SK-N-SH (cell line): ENCODE measurements around the gene KRT2. TPM values are rescaled to one million over a fixed set of nuclear protein-coding genes. Genes with fewer than 3 reads are reported as not detected.

Experiments used
- CTCF ChIA-PET: fragments of 300-600, 350-600 bp; formaldehyde crosslinking; extraction: SDS; loops from one replicate; lab custom pipeline; 2021; lab: Yijun Ruan, JAX
- POLR2A ChIA-PET: fragments of 350-600 bp; sonication (Branson Sonifier 250); formaldehyde crosslinking; extraction: SDS; loops from one replicate; lab custom pipeline; 2020; ENCODE audit warnings: antibody characterized with exemption, inconsistent platforms; lab: Yijun Ruan, JAX
- DNase-seq: peaks from one replicate; pipeline ENCODE4 v3.0.0; 2012
- H2AFZ ChIP-seq: fragments of 200-600 bp; sonication (generic); 2 replicates; pipeline ENCODE4 v1.8.1; 2016; ENCODE audit warnings: antibody characterized with exemption, mild to moderate bottlenecking, low read depth
- H3F3A ChIP-seq: fragments of 200-600 bp; sonication (generic); replicated peaks from 2 replicates; pipeline ENCODE3; 2016; ENCODE audit warnings: antibody characterized with exemption, mild to moderate bottlenecking; ENCODE audit not compliant: insufficient read depth
- H3K27ac ChIP-seq, 2 experiments: fragments of 200-500 bp in 1 of 2; fragments of 200-600 bp in 1 of 2; sonication (Bioruptor generic) in 1 of 2; sonication (generic), shearing (Covaris generic) in 1 of 2; 2 replicates each; pipeline versions ENCODE4 v1.5.1 to v1.6.1; 2014 to 2016; ENCODE audit warnings: low read depth in 2 of 2, inconsistent platforms in 1 of 2, low read length in 1 of 2, mild to moderate bottlenecking in 1 of 2, mixed read lengths in 1 of 2
- H3K27me3 ChIP-seq: fragments of 200-600 bp; sonication (generic), shearing (Covaris generic); 2 replicates; pipeline ENCODE4 v1.6.1; 2016; ENCODE audit warnings: mixed run types; ENCODE audit not compliant: insufficient read depth
- H3K36me3 ChIP-seq, 2 experiments: fragments of 200-500 bp in 1 of 2; fragments of 200-600 bp in 1 of 2; sonication (Bioruptor generic) in 1 of 2; sonication (generic) in 1 of 2; replicated peaks in 1 of 2; 2 replicates each; pipeline versions ENCODE3 to v1.5.1; 2014 to 2016; ENCODE audit warnings: low read length in 1 of 2, mild to moderate bottlenecking in 1 of 2; ENCODE audit not compliant: insufficient read depth in 2 of 2, control insufficient read depth in 1 of 2
- H3K4me1 ChIP-seq, 2 experiments: fragments of 200-500 bp in 1 of 2; fragments of 200-600 bp in 1 of 2; sonication (Bioruptor generic) in 1 of 2; sonication (generic), shearing (Covaris generic) in 1 of 2; 2 replicates each; pipeline versions ENCODE4 v1.5.1 to v1.6.1; 2014 to 2016; ENCODE audit warnings: low read depth in 1 of 2, low read length in 1 of 2, mixed run types in 1 of 2; ENCODE audit not compliant: insufficient read depth in 2 of 2, control insufficient read depth in 1 of 2
- H3K4me2 ChIP-seq: fragments of 200-600 bp; sonication (generic), shearing (Covaris generic); 2 replicates; pipeline ENCODE4 v1.6.1; 2017; ENCODE audit warnings: mixed run types
- H3K4me3 ChIP-seq, 2 experiments: fragments of 200-500 bp in 1 of 2; fragments of 200-600 bp in 1 of 2; sonication (Bioruptor generic) in 1 of 2; sonication (generic), shearing (Covaris generic) in 1 of 2; 2 replicates each; pipeline versions ENCODE4 v1.5.1 to v1.8.1; 2014 to 2016; ENCODE audit warnings: low read depth in 2 of 2, inconsistent platforms in 1 of 2, low read length in 1 of 2, mild to moderate bottlenecking in 1 of 2, mixed read lengths in 1 of 2, moderate library complexity in 1 of 2
- H3K79me2 ChIP-seq: fragments of 200-600 bp; sonication (generic); 2 replicates; pipeline ENCODE4 v1.8.1; 2017; ENCODE audit warnings: mild to moderate bottlenecking; ENCODE audit not compliant: insufficient read depth
- H3K9ac ChIP-seq: fragments of 200-600 bp; sonication (generic); 2 replicates; pipeline ENCODE4 v1.6.1; 2017; ENCODE audit warnings: mixed run types
- H3K9me2 ChIP-seq: fragments of 200-600 bp; sonication (generic); 2 replicates; pipeline ENCODE4 v1.6.1; 2017; ENCODE audit warnings: mixed run types
- H3K9me3 ChIP-seq: fragments of 200-600 bp; sonication (generic); 2 replicates; pipeline ENCODE4 v1.6.1; 2017; ENCODE audit warnings: mixed run types, mild to moderate bottlenecking, moderate library complexity
- H4K20me1 ChIP-seq: fragments of 200-600 bp; sonication (generic); 2 replicates; pipeline ENCODE4 v1.6.1; 2017; ENCODE audit warnings: mild to moderate bottlenecking, mixed run types; ENCODE audit not compliant: insufficient read depth
- CTCF ChIP-seq: fragments of 200-600 bp; sonication (generic); IDR thresholded peaks from 2 replicates; pipeline ENCODE4 v1.6.1; 2017; ENCODE audit warnings: antibody characterized with exemption, mild to moderate bottlenecking, moderate library complexity
- ELF1 ChIP-seq: IDR thresholded peaks from 2 replicates; pipeline ENCODE4 v1.4.0; 2012
- EZH2phosphoT487 ChIP-seq: fragments of 200-600 bp; sonication (generic); IDR thresholded peaks from 2 replicates; pipeline ENCODE4 v1.6.1; 2017; ENCODE audit warnings: low read depth, mixed run types, mild to moderate bottlenecking, antibody characterized with exemption, moderate library complexity, borderline replicate concordance
- FOXJ3 ChIP-seq: sonication (generic); formaldehyde crosslinking; IDR thresholded peaks from 2 replicates; pipeline ENCODE4 v1.5.1; 2020; ENCODE audit warnings: mild to moderate bottlenecking, missing genetic modification reagents
- GABPA ChIP-seq: IDR thresholded peaks from 2 replicates; pipeline ENCODE4 v1.4.0; 2012; ENCODE audit warnings: low read depth, mild to moderate bottlenecking
- JUND ChIP-seq: IDR thresholded peaks from 2 replicates; pipeline ENCODE4 v1.4.0; 2012
- MEF2A ChIP-seq: IDR thresholded peaks from 2 replicates; pipeline ENCODE4 v1.4.0; 2012; ENCODE audit warnings: low read depth, borderline replicate concordance
- NFIC ChIP-seq: IDR thresholded peaks from 2 replicates; pipeline ENCODE4 v1.4.0; 2012; ENCODE audit warnings: borderline replicate concordance
- NRF1 ChIP-seq: IDR thresholded peaks from 2 replicates; pipeline ENCODE4 v1.6.1; 2012; ENCODE audit warnings: low read depth, mild to moderate bottlenecking, low read length
- POLR2AphosphoS5 ChIP-seq: IDR thresholded peaks from 2 replicates; pipeline ENCODE4 v1.6.1; 2012; ENCODE audit warnings: low read depth, low read length
- RCOR1 ChIP-seq: fragments of 150-350 bp; IDR thresholded peaks from 2 replicates; pipeline ENCODE4 v1.6.1; 2017; ENCODE audit warnings: antibody characterized with exemption, low read length
- RXRA ChIP-seq: IDR thresholded peaks from 2 replicates; pipeline ENCODE4 v1.4.0; 2012; ENCODE audit warnings: low read depth, mild to moderate bottlenecking, borderline replicate concordance
- TAF1 ChIP-seq: IDR thresholded peaks from 2 replicates; pipeline ENCODE4 v1.6.1; 2012; ENCODE audit warnings: low read depth, mild to moderate bottlenecking, low read length, moderate library complexity, borderline replicate concordance
- TEAD4 ChIP-seq: IDR thresholded peaks from 2 replicates; pipeline ENCODE4 v1.4.0; 2012; ENCODE audit warnings: mild to moderate bottlenecking, borderline replicate concordance; ENCODE audit not compliant: insufficient read depth
- USF2 ChIP-seq: fragments of 150-350 bp; IDR thresholded peaks from 2 replicates; pipeline ENCODE4 v1.6.1; 2017; ENCODE audit warnings: antibody characterized with exemption, low read length, low read depth, borderline replicate concordance
- YY1 ChIP-seq: IDR thresholded peaks from 2 replicates; pipeline ENCODE4 v1.4.0; 2012; ENCODE audit warnings: low read depth, mild to moderate bottlenecking
- ZBTB33 ChIP-seq: IDR thresholded peaks from 2 replicates; pipeline ENCODE4 v1.4.0; 2012; ENCODE audit warnings: low read depth, borderline replicate concordance
- WGBS: methylation state at CpG from one replicate; pipeline ENCODE4 v1.1.6; 2017; ENCODE audit warnings: low lambda C conversion rate; 5-methylcytosine and 5-hydroxymethylcytosine counted together
- polyA plus RNA-seq, 3 experiments: library from polyadenylated mRNA; depleted of rRNA; stranded (reverse); fragments of >200 nt; gene quantifications; 2 replicates each; pipeline ENCODE4 v1.2.3, GENCODE V29; 2012

The KRT2 gene
- polyA plus RNA-seq, 1 of the 3 experiments (the other 2 are of a cell fraction) = not detected

GRCh38 chr12:52647601-52648000 is 4.4 kb downstream of the KRT2 start:
- Histone ChIP-seq H3K79me2 (no peaks in the 10 kb centered on the region), H3K4me2 (no peak overlapping the region), H3K4me1 (no peaks in the 10 kb centered on the region), H3K36me3 (no peaks in the 10 kb centered on the region), H3F3A (no peaks in the 10 kb centered on the region), H3K9ac (no peak overlapping the region), H3K9me2 (no peaks in the 10 kb centered on the region), H4K20me1 (no peaks in the 10 kb centered on the region), H2AFZ (no peak overlapping the region), H3K27ac (no peak overlapping the region), H3K4me3 (no peak overlapping the region), H3K27me3 (peaks cover 57% of the 10 kb centered on the region), H3K9me3 (no peaks in the 10 kb centered on the region)
- 25% methylated on average over 9 of the region's 9 CpGs for WGBS
- TF ChIP-seq GABPA = no peak
- no peak for TF ChIP-seq ELF1
- no peak for TF ChIP-seq YY1
- TF ChIP-seq JUND = no peak
- no peak for TF ChIP-seq TAF1
- no peak for TF ChIP-seq POLR2AphosphoS5
- TF ChIP-seq EZH2phosphoT487 = no peak
- TF ChIP-seq MEF2A = no peak
- no peak for TF ChIP-seq RXRA
- no peak for TF ChIP-seq RCOR1
- no peak for TF ChIP-seq FOXJ3 (CRISPR knock-in tag)
- TF ChIP-seq CTCF = no peak
- TF ChIP-seq USF2 = no peak
- no peak for TF ChIP-seq NFIC
- TF ChIP-seq NRF1 = no peak
- no peak for TF ChIP-seq TEAD4
- TF ChIP-seq ZBTB33 = no peak
- no peak for DNase-seq
- POLR2A ChIA-PET = no interaction called here
- CTCF ChIA-PET = no interaction called here
